AG04449 (cell line): ENCODE results near the gene PTTG1IP.

ENCODE experiments used
- CTCF ChIA-PET: fragments of 350-600 bp; formaldehyde crosslinking; extraction: SDS; loops from one replicate; lab custom pipeline; 2021; ENCODE audit warnings: antibody characterized with exemption; lab: Yijun Ruan, JAX
- POLR2A ChIA-PET: fragments of 400-600, 350-600 bp; formaldehyde crosslinking; extraction: SDS; loops from one replicate; lab custom pipeline; 2020; ENCODE audit warnings: antibody characterized with exemption, inconsistent platforms; lab: Yijun Ruan, JAX
- DNase-seq: peaks from one replicate; pipeline ENCODE4 v3.0.0-alpha.2; 2010; ENCODE audit warnings: low read depth, low spot score
- H3K4me3 ChIP-seq: 2 replicates; pipeline ENCODE4 v1.5.1; 2011; ENCODE audit warnings: low read depth, mild to moderate bottlenecking, control low read depth, low read length
- TF ChIP-seq, protein P1 (sequence below): IDR thresholded peaks from one replicate; pipeline ENCODE4 v1.5.1; 2011; ENCODE audit warnings: mild to moderate bottlenecking, moderate library complexity, low read length, control low read depth, inconsistent platforms; ENCODE audit not compliant: insufficient read depth; ENCODE audit errors: missing control alignments

The PTTG1IP gene

DNA sequence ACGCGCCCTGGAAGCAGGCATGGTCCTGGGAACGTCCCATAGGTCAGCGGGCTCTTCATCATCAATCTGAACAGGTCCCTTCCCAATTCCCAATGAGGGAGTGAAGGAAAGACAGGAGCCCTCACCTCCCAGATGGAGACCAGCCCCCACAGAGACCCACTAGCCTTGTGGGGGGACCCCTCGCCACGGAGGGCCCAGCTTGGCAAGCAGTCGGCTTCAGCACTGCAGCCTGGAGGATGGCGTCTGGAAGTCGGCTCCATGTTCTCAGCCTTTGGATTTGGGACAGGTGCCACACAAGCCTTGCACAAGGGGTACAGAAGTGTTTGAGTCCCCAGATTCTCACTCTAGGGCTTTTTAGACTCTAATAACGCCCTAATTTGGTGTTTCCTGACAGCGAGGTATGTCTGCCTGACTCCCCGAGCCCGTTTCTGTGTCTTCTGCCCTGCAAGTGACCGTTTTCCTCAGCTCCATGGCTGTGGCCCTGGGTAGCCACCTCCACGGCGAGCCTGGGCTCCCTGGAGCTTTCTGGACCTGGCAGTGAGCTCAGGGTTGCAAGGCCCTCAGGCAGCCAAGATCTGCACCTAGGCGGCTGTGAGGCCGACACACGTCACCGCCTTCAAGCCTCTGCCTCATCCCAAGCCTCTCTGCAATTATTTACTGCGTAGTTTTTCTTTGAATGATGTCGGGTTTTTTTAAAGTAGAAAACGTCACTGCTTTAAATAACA lies 30.6 kb downstream of the PTTG1IP start:
- no peak overlapping the region for H3K4me3 ChIP-seq
- DNase-seq = no peak
- ChIA-PET POLR2A (no interaction called here), CTCF (no interaction called here)
- TF ChIP-seq, protein P1, sequence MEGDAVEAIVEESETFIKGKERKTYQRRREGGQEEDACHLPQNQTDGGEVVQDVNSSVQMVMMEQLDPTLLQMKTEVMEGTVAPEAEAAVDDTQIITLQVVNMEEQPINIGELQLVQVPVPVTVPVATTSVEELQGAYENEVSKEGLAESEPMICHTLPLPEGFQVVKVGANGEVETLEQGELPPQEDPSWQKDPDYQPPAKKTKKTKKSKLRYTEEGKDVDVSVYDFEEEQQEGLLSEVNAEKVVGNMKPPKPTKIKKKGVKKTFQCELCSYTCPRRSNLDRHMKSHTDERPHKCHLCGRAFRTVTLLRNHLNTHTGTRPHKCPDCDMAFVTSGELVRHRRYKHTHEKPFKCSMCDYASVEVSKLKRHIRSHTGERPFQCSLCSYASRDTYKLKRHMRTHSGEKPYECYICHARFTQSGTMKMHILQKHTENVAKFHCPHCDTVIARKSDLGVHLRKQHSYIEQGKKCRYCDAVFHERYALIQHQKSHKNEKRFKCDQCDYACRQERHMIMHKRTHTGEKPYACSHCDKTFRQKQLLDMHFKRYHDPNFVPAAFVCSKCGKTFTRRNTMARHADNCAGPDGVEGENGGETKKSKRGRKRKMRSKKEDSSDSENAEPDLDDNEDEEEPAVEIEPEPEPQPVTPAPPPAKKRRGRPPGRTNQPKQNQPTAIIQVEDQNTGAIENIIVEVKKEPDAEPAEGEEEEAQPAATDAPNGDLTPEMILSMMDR = no peak

DNA sequence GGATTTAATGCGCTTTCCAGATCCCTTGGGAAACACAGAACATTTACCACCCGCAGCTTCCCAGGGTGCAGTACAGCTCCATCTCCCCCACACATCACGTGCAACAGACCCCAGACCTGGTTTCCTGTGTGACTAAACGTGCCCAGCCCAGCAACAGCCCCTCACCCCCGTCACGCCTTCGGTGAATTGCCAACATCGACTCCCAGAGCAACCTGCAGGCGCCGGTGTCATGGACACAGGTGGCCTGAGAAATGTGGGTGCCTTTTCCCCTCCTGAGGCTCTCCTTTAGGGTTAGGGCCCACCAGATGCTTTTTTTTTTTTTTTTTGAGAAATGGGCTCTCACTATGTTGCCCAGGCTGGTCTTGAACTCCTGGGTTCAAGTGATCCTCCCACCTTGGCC lies 31.4 kb downstream of the PTTG1IP start:
- no peak for DNase-seq
- TF ChIP-seq, protein P1 = no peak
- POLR2A ChIA-PET = no interaction called here
- CTCF ChIA-PET = no interaction called here
- no peak overlapping the region for H3K4me3 ChIP-seq

DNA sequence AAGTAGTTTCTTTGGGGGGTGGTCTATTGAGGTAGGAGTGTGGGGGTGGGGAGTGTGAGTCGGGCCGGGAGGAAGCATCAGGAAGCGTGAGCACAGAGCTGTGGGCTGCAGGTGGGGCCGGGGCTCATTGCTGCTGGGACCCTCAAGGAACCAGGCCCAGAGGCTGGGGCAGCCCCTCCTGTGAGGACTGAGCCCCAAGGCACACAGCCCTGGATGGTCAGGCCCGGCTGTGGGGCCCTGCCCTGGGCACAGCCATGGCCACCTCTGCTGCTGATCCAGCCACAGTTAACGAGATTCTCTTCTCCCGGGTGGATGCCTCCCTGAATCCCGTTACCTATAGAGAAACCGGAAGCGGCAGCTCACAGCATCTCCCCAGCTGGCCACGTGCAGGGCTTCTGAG lies 32.7 kb downstream of the PTTG1IP start:
- ChIA-PET POLR2A (no interaction called here), CTCF (no interaction called here)
- H3K4me3 ChIP-seq = no peak overlapping the region
- no peak for DNase-seq
- TF ChIP-seq, protein P1 = no peak

DNA sequence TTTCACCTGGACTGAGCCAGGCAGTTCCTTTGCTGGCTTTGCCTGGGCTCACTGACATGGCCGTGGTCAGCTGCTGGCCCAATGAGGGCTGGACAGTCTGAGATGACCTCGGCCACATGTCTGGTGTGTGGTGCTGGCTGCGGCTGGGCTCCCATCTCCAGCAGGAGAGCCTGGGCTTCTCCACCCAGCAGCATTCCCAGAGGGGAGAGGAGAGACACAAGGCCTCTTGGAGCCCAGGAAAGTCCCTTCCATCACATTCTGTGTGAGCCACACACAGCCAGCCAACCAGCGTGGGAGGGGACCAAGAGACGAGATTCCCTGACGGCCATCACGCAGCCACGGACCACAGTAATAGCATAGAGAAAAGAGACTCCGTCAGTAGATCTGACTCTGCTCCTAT lies 34.5 kb downstream of the PTTG1IP start:
- CTCF ChIA-PET = no interaction called here
- no peak for DNase-seq
- POLR2A ChIA-PET = no interaction called here
- H3K4me3 ChIP-seq = no peak overlapping the region
- TF ChIP-seq, protein P1 = no peak

DNA sequence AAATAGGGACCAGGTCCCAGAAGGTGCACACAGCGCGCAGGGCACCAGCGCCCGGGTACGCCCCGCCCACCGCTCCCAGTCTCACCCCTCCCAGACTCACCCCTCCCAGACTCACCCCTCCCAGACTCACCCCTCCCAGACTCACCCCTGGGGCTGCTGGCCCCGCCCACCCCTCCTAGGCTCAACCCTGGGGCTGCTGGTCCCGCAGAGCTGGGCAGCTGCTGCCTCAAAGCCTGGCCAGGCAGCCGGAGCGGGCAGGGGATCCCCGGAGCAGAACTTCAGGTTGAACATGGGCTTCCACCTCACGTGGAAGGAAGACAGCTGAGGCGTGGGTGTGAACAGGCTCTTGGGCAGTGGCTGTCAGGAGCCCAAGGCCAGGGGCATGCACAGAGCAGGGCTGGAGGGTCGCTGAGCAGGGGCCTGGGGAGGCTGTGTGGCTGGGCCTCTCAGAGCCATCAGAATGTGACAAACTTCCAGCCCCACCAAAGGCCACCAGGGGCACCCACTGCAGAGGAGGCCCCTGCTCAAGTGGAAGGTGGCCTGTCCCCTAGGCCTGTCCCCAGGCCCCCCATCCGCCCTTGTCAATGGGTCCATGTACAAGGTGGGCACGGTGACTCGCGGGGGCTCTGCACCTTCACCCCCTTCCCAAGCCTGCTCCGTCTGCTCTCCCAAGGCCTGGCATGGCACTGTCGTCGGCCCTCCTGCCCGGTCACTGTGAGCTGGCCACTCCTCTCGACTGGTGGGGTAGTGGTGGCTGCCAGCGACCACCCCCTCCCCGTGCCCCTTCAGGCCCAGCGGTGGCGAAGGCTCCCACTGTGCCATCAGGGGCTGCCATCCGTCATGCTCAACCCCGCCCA lies 35.2 kb downstream of the PTTG1IP start:
- no peak overlapping the region for H3K4me3 ChIP-seq
- TF ChIP-seq, protein P1 = no peak
- DNase-seq = no peak
- ChIA-PET CTCF (no interaction called here), POLR2A (no interaction called here)

DNA sequence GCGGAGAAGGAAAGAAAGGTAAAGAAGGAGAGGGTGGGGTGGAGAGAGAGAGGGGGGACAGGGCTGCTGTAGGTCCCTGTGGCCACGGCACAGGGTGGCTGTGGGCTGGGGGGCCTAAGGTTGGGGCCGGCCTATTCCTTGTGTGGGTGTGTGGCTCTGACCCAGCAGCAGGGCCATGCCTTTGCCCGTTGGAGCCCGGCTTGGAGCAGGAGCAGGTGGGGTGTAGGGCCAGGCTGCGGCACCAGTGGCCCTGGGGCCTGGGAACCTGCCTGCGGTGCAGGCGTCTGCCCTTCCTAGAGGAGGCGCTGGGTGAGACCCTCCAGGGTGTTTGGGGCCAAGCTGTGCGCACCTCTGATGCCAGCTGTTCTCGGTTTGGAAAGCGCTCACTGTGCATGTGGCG lies 36.0 kb downstream of the PTTG1IP start:
- ChIA-PET POLR2A (no interaction called here), CTCF (no interaction called here)
- DNase-seq = no peak
- no peak overlapping the region for H3K4me3 ChIP-seq
- TF ChIP-seq, protein P1 = no peak
